Measurements from ENCODE around the gene CRY1.
A peak's percentile ranks its signal among the peaks of the same experiment; 100 is the strongest.

CRY1 gene

GRCh38 chr12:107094183-107094448, 767 bp upstream of the CRY1 start:
- POLR2A ChIA-PET, result interaction anchor here (1.6 to 4.2 kb wide), 2 partner anchors 138 to 318 kb away, joined by 4 to 25 read pairs; partner anchors contain the start of gene TMEM263
- TF ChIP-seq CTCF (IDR thresholded peaks at IDR 0.05; ENCODE audit: insufficient read depth, low read length, missing control alignments), result no peak
- peak overlapping the region; percentile 97 for H3K4me3 ChIP-seq (ENCODE audit: low read depth, low read length)
- CTCF ChIA-PET, result interaction anchor here (1.3 to 7.7 kb wide), 4 partner anchors 11 to 513 kb away, joined by 5 to 88 read pairs (median 28); no protein-coding TSS in a partner anchor
- DNase-seq (ENCODE audit: low read depth, low spot score), result no peak

GRCh38 chr12:107092669-107093416, 506 bp downstream of the CRY1 start:
- TF ChIP-seq CTCF (IDR thresholded peaks at IDR 0.05; ENCODE audit: insufficient read depth, low read length, missing control alignments), result no peak
- ChIA-PET CTCF (interaction anchor here (0.6 to 7.7 kb wide), 18 partner anchors 9 to 516 kb away, joined by 3 to 88 read pairs (median 6); partner anchors contain the start of gene MTERF2), POLR2A (interaction anchor here (1.6 to 4.2 kb wide), 2 partner anchors 137 to 319 kb away, joined by 4 to 25 read pairs; partner anchors contain the start of gene TMEM263)

GRCh38 chr12:107091989-107092641, 1.2 kb downstream of the CRY1 start:
- peak; percentile 53 for TF ChIP-seq CTCF (IDR thresholded peaks at IDR 0.05; ENCODE audit: insufficient read depth, low read length, missing control alignments)
- peak; percentile 84 for DNase-seq (ENCODE audit: low read depth, low spot score)
- ChIA-PET POLR2A (interaction anchor here (4.2 kb wide), 1 partner anchor 136 kb away, joined by 25 read pairs; the partner anchor contains the start of gene TMEM263), CTCF (interaction anchor here (0.7 to 7.7 kb wide), 20 partner anchors 9 to 517 kb away, joined by 3 to 88 read pairs (median 6); partner anchors contain the start of gene MTERF2)
- peak overlapping the region; percentile 97 for H3K4me3 ChIP-seq (ENCODE audit: low read depth, low read length)

More at GRCh38 chr12:107092669-107093416, 506 bp downstream of the CRY1 start:
- DNase-seq (ENCODE audit: low read depth, low spot score), result no peak
- peak overlapping the region; percentile 97 for H3K4me3 ChIP-seq (ENCODE audit: low read depth, low read length)

- CTCF ChIA-PET, result interaction anchor here (1.0 to 7.7 kb wide), 16 partner anchors 8 to 518 kb away, joined by 3 to 88 read pairs (median 6); partner anchors contain the start of gene MTERF2
- DNase-seq (ENCODE audit: low read depth, low spot score), result no peak
- POLR2A ChIA-PET, result interaction anchor here (4.2 kb wide), 1 partner anchor 135 kb away, joined by 25 read pairs; the partner anchor contains the start of gene TMEM263
- no peak overlapping the region; the same call in 1 of the 2 replicates for H3K4me3 ChIP-seq (ENCODE audit: low read depth, low read length)
- TF ChIP-seq CTCF (IDR thresholded peaks at IDR 0.05; ENCODE audit: insufficient read depth, low read length, missing control alignments), result no peak
Measured at GRCh38 chr12:107091381-107091780, 2.0 kb downstream of the CRY1 start.

- CTCF ChIA-PET, result interaction anchor here (1.0 to 7.7 kb wide), 11 partner anchors 8 to 704 kb away, joined by 3 to 88 read pairs (median 4); no protein-coding TSS in a partner anchor
- no peak for DNase-seq (ENCODE audit: low read depth, low spot score)
- TF ChIP-seq CTCF (IDR thresholded peaks at IDR 0.05; ENCODE audit: insufficient read depth, low read length, missing control alignments), result no peak
- POLR2A ChIA-PET, result interaction anchor here (4.2 kb wide), 1 partner anchor 135 kb away, joined by 25 read pairs; the partner anchor contains the start of gene TMEM263
- H3K4me3 ChIP-seq (ENCODE audit: low read depth, low read length), result no peak overlapping the region
Measured at GRCh38 chr12:107090711-107091110, 2.6 kb downstream of the CRY1 start.

All from AG04449 (cell line).